SK-N-SH (cell line): ENCODE measurements around the gene MTF1. TPM values are rescaled to one million over a fixed set of nuclear protein-coding genes. Genes with fewer than 3 reads are reported as not detected.

Source experiments
- CTCF ChIA-PET: fragments of 300-600, 350-600 bp; formaldehyde crosslinking; extraction: SDS; loops from one replicate; lab custom pipeline; 2021; lab: Yijun Ruan, JAX
- POLR2A ChIA-PET: fragments of 350-600 bp; sonication (Branson Sonifier 250); formaldehyde crosslinking; extraction: SDS; loops from one replicate; lab custom pipeline; 2020; ENCODE audit warnings: antibody characterized with exemption, inconsistent platforms; lab: Yijun Ruan, JAX
- DNase-seq: peaks from one replicate; pipeline ENCODE4 v3.0.0; 2012
- H2AFZ ChIP-seq: fragments of 200-600 bp; sonication (generic); 2 replicates; pipeline ENCODE4 v1.8.1; 2016; ENCODE audit warnings: antibody characterized with exemption, mild to moderate bottlenecking, low read depth
- H3F3A ChIP-seq: fragments of 200-600 bp; sonication (generic); replicated peaks from 2 replicates; pipeline ENCODE3; 2016; ENCODE audit warnings: antibody characterized with exemption, mild to moderate bottlenecking; ENCODE audit not compliant: insufficient read depth
- H3K27ac ChIP-seq, 2 experiments: fragments of 200-500 bp in 1 of 2; fragments of 200-600 bp in 1 of 2; sonication (Bioruptor generic) in 1 of 2; sonication (generic), shearing (Covaris generic) in 1 of 2; 2 replicates each; pipeline versions ENCODE4 v1.5.1 to v1.6.1; 2014 to 2016; ENCODE audit warnings: low read depth in 2 of 2, inconsistent platforms in 1 of 2, low read length in 1 of 2, mild to moderate bottlenecking in 1 of 2, mixed read lengths in 1 of 2
- H3K27me3 ChIP-seq: fragments of 200-600 bp; sonication (generic), shearing (Covaris generic); 2 replicates; pipeline ENCODE4 v1.6.1; 2016; ENCODE audit warnings: mixed run types; ENCODE audit not compliant: insufficient read depth
- H3K36me3 ChIP-seq, 2 experiments: fragments of 200-500 bp in 1 of 2; fragments of 200-600 bp in 1 of 2; sonication (Bioruptor generic) in 1 of 2; sonication (generic) in 1 of 2; replicated peaks in 1 of 2; 2 replicates each; pipeline versions ENCODE3 to v1.5.1; 2014 to 2016; ENCODE audit warnings: low read length in 1 of 2, mild to moderate bottlenecking in 1 of 2; ENCODE audit not compliant: insufficient read depth in 2 of 2, control insufficient read depth in 1 of 2
- H3K4me1 ChIP-seq, 2 experiments: fragments of 200-500 bp in 1 of 2; fragments of 200-600 bp in 1 of 2; sonication (Bioruptor generic) in 1 of 2; sonication (generic), shearing (Covaris generic) in 1 of 2; 2 replicates each; pipeline versions ENCODE4 v1.5.1 to v1.6.1; 2014 to 2016; ENCODE audit warnings: low read depth in 1 of 2, low read length in 1 of 2, mixed run types in 1 of 2; ENCODE audit not compliant: insufficient read depth in 2 of 2, control insufficient read depth in 1 of 2
- H3K4me2 ChIP-seq: fragments of 200-600 bp; sonication (generic), shearing (Covaris generic); 2 replicates; pipeline ENCODE4 v1.6.1; 2017; ENCODE audit warnings: mixed run types
- H3K4me3 ChIP-seq, 2 experiments: fragments of 200-500 bp in 1 of 2; fragments of 200-600 bp in 1 of 2; sonication (Bioruptor generic) in 1 of 2; sonication (generic), shearing (Covaris generic) in 1 of 2; 2 replicates each; pipeline versions ENCODE4 v1.5.1 to v1.8.1; 2014 to 2016; ENCODE audit warnings: low read depth in 2 of 2, inconsistent platforms in 1 of 2, low read length in 1 of 2, mild to moderate bottlenecking in 1 of 2, mixed read lengths in 1 of 2, moderate library complexity in 1 of 2
- H3K79me2 ChIP-seq: fragments of 200-600 bp; sonication (generic); 2 replicates; pipeline ENCODE4 v1.8.1; 2017; ENCODE audit warnings: mild to moderate bottlenecking; ENCODE audit not compliant: insufficient read depth
- H3K9ac ChIP-seq: fragments of 200-600 bp; sonication (generic); 2 replicates; pipeline ENCODE4 v1.6.1; 2017; ENCODE audit warnings: mixed run types
- H3K9me2 ChIP-seq: fragments of 200-600 bp; sonication (generic); 2 replicates; pipeline ENCODE4 v1.6.1; 2017; ENCODE audit warnings: mixed run types
- H3K9me3 ChIP-seq: fragments of 200-600 bp; sonication (generic); 2 replicates; pipeline ENCODE4 v1.6.1; 2017; ENCODE audit warnings: mixed run types, mild to moderate bottlenecking, moderate library complexity
- H4K20me1 ChIP-seq: fragments of 200-600 bp; sonication (generic); 2 replicates; pipeline ENCODE4 v1.6.1; 2017; ENCODE audit warnings: mild to moderate bottlenecking, mixed run types; ENCODE audit not compliant: insufficient read depth
- CHD2 ChIP-seq: fragments of 150-350 bp; IDR thresholded peaks from 2 replicates; pipeline ENCODE4 v1.6.1; 2018; ENCODE audit warnings: low read length; ENCODE audit not compliant: partially characterized antibody
- ELF1 ChIP-seq: IDR thresholded peaks from 2 replicates; pipeline ENCODE4 v1.4.0; 2012
- EP300 ChIP-seq, 2 experiments: IDR thresholded peaks; 2 replicates each; pipeline versions ENCODE4 v1.4.0 to v1.6.1; 2012; ENCODE audit warnings: borderline replicate concordance in 1 of 2, low read depth in 1 of 2, low read length in 1 of 2
- FOSL2 ChIP-seq: IDR thresholded peaks from 2 replicates; pipeline ENCODE4 v1.4.0; 2012; ENCODE audit warnings: low read depth, mild to moderate bottlenecking, moderate library complexity, borderline replicate concordance
- FOXJ3 ChIP-seq: sonication (generic); formaldehyde crosslinking; IDR thresholded peaks from 2 replicates; pipeline ENCODE4 v1.5.1; 2020; ENCODE audit warnings: mild to moderate bottlenecking, missing genetic modification reagents
- FOXM1 ChIP-seq: IDR thresholded peaks from 2 replicates; pipeline ENCODE4 v1.4.0; 2012; ENCODE audit warnings: low read depth, mild to moderate bottlenecking
- GABPA ChIP-seq: IDR thresholded peaks from 2 replicates; pipeline ENCODE4 v1.4.0; 2012; ENCODE audit warnings: low read depth, mild to moderate bottlenecking
- JUND ChIP-seq: IDR thresholded peaks from 2 replicates; pipeline ENCODE4 v1.4.0; 2012
- MXI1 ChIP-seq: IDR thresholded peaks from 2 replicates; pipeline ENCODE4 v1.6.1; 2012; ENCODE audit warnings: mild to moderate bottlenecking, low read depth, low read length, improper control_type of control experiment
- NFIC ChIP-seq: IDR thresholded peaks from 2 replicates; pipeline ENCODE4 v1.4.0; 2012; ENCODE audit warnings: borderline replicate concordance
- NRF1 ChIP-seq: IDR thresholded peaks from 2 replicates; pipeline ENCODE4 v1.6.1; 2012; ENCODE audit warnings: low read depth, mild to moderate bottlenecking, low read length
- POLR2AphosphoS5 ChIP-seq: IDR thresholded peaks from 2 replicates; pipeline ENCODE4 v1.6.1; 2012; ENCODE audit warnings: low read depth, low read length
- RAD21 ChIP-seq: IDR thresholded peaks from 2 replicates; pipeline ENCODE4 v1.6.1; 2012; ENCODE audit warnings: mild to moderate bottlenecking, low read length
- RFX5 ChIP-seq: IDR thresholded peaks from 2 replicates; pipeline ENCODE4 v1.6.1; 2012; ENCODE audit warnings: mild to moderate bottlenecking, improper control_type of control experiment, low read length
- RXRA ChIP-seq: IDR thresholded peaks from 2 replicates; pipeline ENCODE4 v1.4.0; 2012; ENCODE audit warnings: low read depth, mild to moderate bottlenecking, borderline replicate concordance
- SIN3A ChIP-seq: IDR thresholded peaks from 2 replicates; pipeline ENCODE4 v1.6.1; 2012; ENCODE audit warnings: low read depth, mild to moderate bottlenecking, low read length, moderate library complexity, borderline replicate concordance
- SMC3 ChIP-seq: IDR thresholded peaks from 2 replicates; pipeline ENCODE4 v1.6.1; 2012; ENCODE audit warnings: low read depth, low read length, improper control_type of control experiment
- TAF1 ChIP-seq: IDR thresholded peaks from 2 replicates; pipeline ENCODE4 v1.6.1; 2012; ENCODE audit warnings: low read depth, mild to moderate bottlenecking, low read length, moderate library complexity, borderline replicate concordance
- TCF12 ChIP-seq: IDR thresholded peaks from 2 replicates; pipeline ENCODE4 v1.4.0; 2012
- YY1 ChIP-seq: IDR thresholded peaks from 2 replicates; pipeline ENCODE4 v1.4.0; 2012; ENCODE audit warnings: low read depth, mild to moderate bottlenecking
- WGBS: methylation state at CpG from one replicate; pipeline ENCODE4 v1.1.6; 2017; ENCODE audit warnings: low lambda C conversion rate; 5-methylcytosine and 5-hydroxymethylcytosine counted together
- polyA plus RNA-seq, 3 experiments: library from polyadenylated mRNA; depleted of rRNA; stranded (reverse); fragments of >200 nt; gene quantifications; 2 replicates each; pipeline ENCODE4 v1.2.3, GENCODE V29; 2012
- TF ChIP-seq, protein P1 (sequence below): fragments of 150-350 bp; IDR thresholded peaks from 2 replicates; pipeline ENCODE4 v1.6.1; 2016; ENCODE audit warnings: mild to moderate bottlenecking, low read depth, low read length
- TF ChIP-seq, protein P2 (sequence below): IDR thresholded peaks from 2 replicates; pipeline ENCODE4 v1.4.0; 2012; ENCODE audit warnings: low read depth
- TF ChIP-seq, protein P3 (sequence below): fragments of 200-600 bp; sonication (generic); IDR thresholded peaks from 2 replicates; pipeline ENCODE4 v1.6.1; 2017; ENCODE audit warnings: antibody characterized with exemption, mild to moderate bottlenecking, moderate library complexity
- TF ChIP-seq, protein P4 (sequence below): IDR thresholded peaks from 2 replicates; pipeline ENCODE4 v1.4.0; 2012; ENCODE audit warnings: low read depth, borderline replicate concordance
- TF ChIP-seq, protein P5 (sequence below): fragments of 150-350 bp; IDR thresholded peaks from 2 replicates; pipeline ENCODE4 v1.6.1; 2017; ENCODE audit warnings: antibody characterized with exemption, low read length, low read depth, borderline replicate concordance
- TF ChIP-seq, protein P6 (sequence below): IDR thresholded peaks from 2 replicates; pipeline ENCODE4; 2012

Gene MTF1
- 5.0 and 7.4 TPM in 2 replicates for polyA plus RNA-seq (2012; rRNA removed)
- 4.6 and 5.5 TPM in 2 replicates for polyA plus RNA-seq (2012; cell fraction: cytosol; rRNA removed)
- polyA plus RNA-seq (2012; cell fraction: nucleus; rRNA removed): 5.2 and 8.9 TPM in 2 replicates

DNA sequence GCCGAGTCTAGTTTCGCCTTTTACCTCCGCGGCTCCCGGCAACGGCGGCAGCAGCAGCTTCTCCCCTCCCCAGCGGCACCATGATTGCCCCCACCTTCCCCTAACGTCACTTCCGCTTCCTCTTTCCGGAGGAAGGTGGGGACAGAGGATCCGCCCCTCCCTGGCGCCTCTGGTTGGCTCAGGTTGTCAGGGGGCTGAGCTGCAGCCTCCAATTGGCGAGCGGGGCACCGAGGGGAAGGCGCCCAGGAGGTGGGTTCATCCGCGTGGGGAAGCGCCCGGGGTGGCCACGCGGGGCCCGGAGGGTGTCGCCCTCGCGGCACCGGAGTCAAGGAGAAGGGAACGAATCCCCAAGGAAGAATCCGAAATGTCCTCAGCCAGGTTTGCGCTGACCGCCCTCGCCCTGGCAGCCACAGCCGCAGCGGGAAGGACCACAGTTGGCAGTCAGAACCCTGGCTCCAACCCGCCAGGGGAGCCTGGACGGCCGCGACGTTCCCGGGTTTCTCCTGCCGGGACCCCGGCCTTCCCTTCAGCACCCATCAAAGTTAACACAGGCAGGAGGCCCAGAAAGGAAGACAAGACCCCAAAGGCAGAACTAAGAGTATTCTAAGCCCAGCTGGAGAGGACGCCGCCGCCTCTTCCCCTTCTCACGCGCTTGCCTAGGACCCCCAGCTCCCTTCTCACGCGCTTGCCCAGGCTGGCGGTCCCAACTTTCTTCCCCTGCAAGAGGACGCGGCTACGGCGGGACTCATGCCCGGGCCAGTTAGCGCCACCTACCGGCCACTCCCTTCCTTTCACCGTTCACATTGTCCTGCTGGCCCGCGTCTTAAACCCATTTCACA lies at the start of gene MTF1:
Gene MTF1, minus strand, starts transcription at position 86 of the 839 bp plus-strand sequence. CDS start 1,934 bp downstream, outside the sequence.
- H3K9ac ChIP-seq: peak within 1 kb of the TSS; percentile 89
- POLR2A ChIA-PET: interaction anchor here (0.7 to 2.4 kb wide), 7 partner anchors 9 to 295 kb away, joined by 3 to 29 read pairs (median 3); partner anchors contain the start of genes C1orf122 and YRDC
- H3K4me2 ChIP-seq: peak within 1 kb of the TSS; percentile 95
- CTCF ChIA-PET: interaction anchor here (0.6 to 3.4 kb wide), 41 partner anchors 9 to 1309 kb away, joined by 3 to 26 read pairs (median 4); partner anchors contain the start of genes C1orf122, MEAF6 and YRDC
- H3K36me3 ChIP-seq: peaks cover 23 to 35% of the 10 kb centered on the region in 2 experiments
- H3K9me2 ChIP-seq: no peaks in the 10 kb centered on the region
- H3K4me3 ChIP-seq: peak within 1 kb of the TSS; percentile 91 to 95
- WGBS: under 1% methylated on average over 33 of the region's 61 CpGs
- peak within 1 kb of the TSS; percentile 88 to 92 for H3K27ac ChIP-seq
- DNase-seq: peak; percentile 98
- H3K4me1 ChIP-seq: peaks cover 9 to 10% of the 10 kb centered on the region in 2 experiments; a peak in 3 of 4 replicates
- no peaks in the 10 kb centered on the region for H3K9me3 ChIP-seq
- peaks cover 47% of the 10 kb centered on the region for H3K79me2 ChIP-seq
- TF ChIP-seq, protein P1, sequence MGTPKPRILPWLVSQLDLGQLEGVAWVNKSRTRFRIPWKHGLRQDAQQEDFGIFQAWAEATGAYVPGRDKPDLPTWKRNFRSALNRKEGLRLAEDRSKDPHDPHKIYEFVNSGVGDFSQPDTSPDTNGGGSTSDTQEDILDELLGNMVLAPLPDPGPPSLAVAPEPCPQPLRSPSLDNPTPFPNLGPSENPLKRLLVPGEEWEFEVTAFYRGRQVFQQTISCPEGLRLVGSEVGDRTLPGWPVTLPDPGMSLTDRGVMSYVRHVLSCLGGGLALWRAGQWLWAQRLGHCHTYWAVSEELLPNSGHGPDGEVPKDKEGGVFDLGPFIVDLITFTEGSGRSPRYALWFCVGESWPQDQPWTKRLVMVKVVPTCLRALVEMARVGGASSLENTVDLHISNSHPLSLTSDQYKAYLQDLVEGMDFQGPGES: peak; percentile 48; the same call in 1 of the 2 replicates
- TF ChIP-seq FOSL2 (no peak), RXRA (no peak), FOXJ3 (CRISPR knock-in tag) (peak; percentile 20; the same call in 1 of the 2 replicates), NFIC (no peak), SIN3A (peak; percentile 53; the same call in 1 of the 2 replicates), POLR2AphosphoS5 (peak; percentile 92), CHD2 (peak; percentile 77), TCF12 (no peak), RFX5 (0 out of 2 replicates have a peak, but pooled peaks have one; percentile 38), EP300 (IDR thresholded peaks at IDR 0.05; ENCODE audit: borderline replicate concordance in 1 of 2, low read depth in 1 of 2, low read length in 1 of 2) (no peak), ELF1 (peak; percentile 75), SMC3 (peak; percentile 51), YY1 (peak; percentile 85), NRF1 (peak; percentile 43; the same call in 1 of the 2 replicates), MXI1 (peak; percentile 92), GABPA (peak; percentile 98), JUND (no peak; the same call in 1 of the 2 replicates), RAD21 (peak; percentile 68), FOXM1 (no peak), TAF1 (peak; percentile 74; the same call in 1 of the 2 replicates)
- TF ChIP-seq, protein P2, sequence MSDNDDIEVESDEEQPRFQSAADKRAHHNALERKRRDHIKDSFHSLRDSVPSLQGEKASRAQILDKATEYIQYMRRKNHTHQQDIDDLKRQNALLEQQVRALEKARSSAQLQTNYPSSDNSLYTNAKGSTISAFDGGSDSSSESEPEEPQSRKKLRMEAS: peak; percentile 92
- TF ChIP-seq, protein P3, sequence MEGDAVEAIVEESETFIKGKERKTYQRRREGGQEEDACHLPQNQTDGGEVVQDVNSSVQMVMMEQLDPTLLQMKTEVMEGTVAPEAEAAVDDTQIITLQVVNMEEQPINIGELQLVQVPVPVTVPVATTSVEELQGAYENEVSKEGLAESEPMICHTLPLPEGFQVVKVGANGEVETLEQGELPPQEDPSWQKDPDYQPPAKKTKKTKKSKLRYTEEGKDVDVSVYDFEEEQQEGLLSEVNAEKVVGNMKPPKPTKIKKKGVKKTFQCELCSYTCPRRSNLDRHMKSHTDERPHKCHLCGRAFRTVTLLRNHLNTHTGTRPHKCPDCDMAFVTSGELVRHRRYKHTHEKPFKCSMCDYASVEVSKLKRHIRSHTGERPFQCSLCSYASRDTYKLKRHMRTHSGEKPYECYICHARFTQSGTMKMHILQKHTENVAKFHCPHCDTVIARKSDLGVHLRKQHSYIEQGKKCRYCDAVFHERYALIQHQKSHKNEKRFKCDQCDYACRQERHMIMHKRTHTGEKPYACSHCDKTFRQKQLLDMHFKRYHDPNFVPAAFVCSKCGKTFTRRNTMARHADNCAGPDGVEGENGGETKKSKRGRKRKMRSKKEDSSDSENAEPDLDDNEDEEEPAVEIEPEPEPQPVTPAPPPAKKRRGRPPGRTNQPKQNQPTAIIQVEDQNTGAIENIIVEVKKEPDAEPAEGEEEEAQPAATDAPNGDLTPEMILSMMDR: peak; percentile 90
- TF ChIP-seq, protein P4, sequence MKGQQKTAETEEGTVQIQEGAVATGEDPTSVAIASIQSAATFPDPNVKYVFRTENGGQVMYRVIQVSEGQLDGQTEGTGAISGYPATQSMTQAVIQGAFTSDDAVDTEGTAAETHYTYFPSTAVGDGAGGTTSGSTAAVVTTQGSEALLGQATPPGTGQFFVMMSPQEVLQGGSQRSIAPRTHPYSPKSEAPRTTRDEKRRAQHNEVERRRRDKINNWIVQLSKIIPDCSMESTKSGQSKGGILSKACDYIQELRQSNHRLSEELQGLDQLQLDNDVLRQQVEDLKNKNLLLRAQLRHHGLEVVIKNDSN: peak; percentile 47; the same call in 1 of the 2 replicates
- TF ChIP-seq, protein P5, sequence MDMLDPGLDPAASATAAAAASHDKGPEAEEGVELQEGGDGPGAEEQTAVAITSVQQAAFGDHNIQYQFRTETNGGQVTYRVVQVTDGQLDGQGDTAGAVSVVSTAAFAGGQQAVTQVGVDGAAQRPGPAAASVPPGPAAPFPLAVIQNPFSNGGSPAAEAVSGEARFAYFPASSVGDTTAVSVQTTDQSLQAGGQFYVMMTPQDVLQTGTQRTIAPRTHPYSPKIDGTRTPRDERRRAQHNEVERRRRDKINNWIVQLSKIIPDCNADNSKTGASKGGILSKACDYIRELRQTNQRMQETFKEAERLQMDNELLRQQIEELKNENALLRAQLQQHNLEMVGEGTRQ: no peak
- TF ChIP-seq, protein P6, sequence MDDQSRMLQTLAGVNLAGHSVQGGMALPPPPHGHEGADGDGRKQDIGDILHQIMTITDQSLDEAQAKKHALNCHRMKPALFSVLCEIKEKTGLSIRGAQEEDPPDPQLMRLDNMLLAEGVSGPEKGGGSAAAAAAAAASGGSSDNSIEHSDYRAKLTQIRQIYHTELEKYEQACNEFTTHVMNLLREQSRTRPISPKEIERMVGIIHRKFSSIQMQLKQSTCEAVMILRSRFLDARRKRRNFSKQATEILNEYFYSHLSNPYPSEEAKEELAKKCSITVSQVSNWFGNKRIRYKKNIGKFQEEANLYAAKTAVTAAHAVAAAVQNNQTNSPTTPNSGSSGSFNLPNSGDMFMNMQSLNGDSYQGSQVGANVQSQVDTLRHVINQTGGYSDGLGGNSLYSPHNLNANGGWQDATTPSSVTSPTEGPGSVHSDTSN: peak; percentile 19; the same call in 1 of the 2 replicates
- H4K20me1 ChIP-seq: 0 out of 2 replicates have a peak, but pooled peaks cover 9% of the 10 kb centered on the region
- H3K27me3 ChIP-seq: no peaks in the 10 kb centered on the region
- peak within 1 kb of the TSS; percentile 82 for H2AFZ ChIP-seq
- peaks cover 18% of the 10 kb centered on the region for H3F3A ChIP-seq
